NCI-H2171 (cell line): Measurements from ENCODE around the gene MTX1.
"Not testable (repeated sequence)": the region's sequence is repeated elsewhere in the genome, so short reads cannot be mapped to it uniquely, and the experiment has no call there.

Experiments
- DNase-seq: peaks from one replicate; lab custom pipeline; 2025; lab: John Stamatoyannopoulos, UW

MTX1 gene

DNA sequence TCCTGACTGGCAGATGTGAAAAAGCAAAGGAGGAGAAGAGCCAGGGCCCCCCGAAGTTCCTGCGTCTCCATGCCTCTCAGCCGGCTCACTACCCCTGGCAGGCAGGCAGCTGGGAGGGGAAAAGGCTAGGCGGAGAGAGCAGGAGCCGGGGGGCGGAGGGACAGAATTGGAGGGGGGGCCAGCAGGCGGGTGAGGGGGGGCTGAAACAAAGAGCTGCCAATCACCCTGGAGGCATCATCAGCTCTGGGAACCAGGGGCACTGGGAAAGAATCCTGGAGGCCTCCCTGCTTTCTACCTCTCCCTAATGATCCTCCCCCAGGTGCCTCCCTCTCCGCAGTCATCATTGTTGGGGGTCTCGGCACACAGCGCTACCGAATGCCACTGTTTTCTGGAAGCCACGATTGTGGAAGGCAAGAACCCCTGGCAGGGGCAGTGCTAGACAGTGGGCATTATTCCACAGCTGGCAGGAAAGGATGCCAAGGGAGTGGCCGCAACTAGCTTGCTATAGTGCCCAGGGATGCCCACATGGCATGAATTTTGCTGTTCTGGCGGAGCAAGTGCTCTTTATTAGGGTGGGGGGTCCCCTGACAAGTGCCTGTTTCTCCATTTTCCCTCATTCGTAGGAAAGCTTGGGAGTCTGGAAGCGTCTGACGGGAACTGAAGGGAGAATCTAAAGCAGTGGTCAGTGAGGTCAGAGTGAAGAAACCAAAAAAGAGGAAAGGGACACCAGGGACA lies 522 bp upstream of the MTX1 start, which contains the start of gene THBS3:
Gene THBS3 (minus strand): TSS at position 92 of the 735 bp plus-strand sequence. CDS start 21 bp downstream, at position 71.
- peak; percentile 83 for DNase-seq

DNA sequence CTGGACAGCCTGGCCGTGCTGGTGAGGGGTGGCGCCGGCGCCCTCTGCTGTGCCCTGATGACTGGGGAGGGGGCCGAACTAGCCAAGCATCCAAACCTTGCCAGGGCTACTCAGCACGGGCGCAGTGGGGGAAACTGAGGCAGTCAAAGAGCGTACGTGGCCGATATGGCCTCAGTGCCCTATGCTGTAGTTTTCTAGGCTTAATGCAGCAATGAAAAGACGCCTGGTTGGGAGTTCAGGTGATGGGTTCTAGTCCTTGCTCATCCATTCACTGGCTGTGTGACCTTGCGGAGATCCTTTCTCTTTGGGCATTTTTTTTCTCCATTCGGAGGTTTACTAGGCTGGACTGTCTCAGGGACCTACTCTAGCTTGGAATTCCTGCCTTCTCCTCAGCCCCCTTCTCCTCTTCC lies 822 bp downstream of the MTX1 start:
- no peak for DNase-seq

DNA sequence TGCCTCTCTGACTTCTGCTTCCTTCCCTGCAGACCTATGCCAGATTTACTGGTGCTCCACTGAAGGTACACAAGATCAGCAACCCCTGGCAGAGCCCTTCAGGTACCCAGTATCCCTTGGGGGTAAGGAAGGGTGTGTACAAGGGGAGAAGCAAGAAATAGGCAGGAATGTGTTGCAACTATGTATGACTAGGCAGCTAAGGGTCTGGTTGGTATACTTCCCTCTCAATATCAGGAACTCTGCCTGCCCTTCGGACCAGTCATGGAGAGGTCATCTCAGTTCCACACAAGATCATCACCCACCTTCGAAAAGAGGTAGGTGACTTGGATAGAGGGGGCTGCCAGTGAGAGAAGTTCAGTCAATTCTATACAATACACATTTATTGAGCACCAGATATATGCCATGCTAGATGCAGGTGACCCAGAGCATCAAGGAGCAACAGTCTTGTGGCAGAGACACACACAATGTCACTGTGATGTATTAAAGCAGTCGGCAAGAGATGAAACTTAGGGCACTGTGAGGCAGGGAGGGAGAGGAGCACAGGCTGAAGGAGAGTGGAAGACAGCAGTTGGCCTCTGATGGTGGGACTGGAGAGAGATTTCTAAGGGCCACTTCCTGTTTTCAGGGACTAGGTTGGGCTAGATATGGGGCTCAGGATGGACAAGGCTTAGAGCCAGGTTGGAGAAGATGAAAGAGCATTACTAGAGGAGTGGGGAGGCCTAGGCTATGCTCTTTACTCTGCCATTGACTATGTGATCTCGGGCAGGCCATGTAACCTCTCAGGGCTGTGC lies 2.0 kb downstream of the MTX1 start:
- DNase-seq, result no peak

DNA sequence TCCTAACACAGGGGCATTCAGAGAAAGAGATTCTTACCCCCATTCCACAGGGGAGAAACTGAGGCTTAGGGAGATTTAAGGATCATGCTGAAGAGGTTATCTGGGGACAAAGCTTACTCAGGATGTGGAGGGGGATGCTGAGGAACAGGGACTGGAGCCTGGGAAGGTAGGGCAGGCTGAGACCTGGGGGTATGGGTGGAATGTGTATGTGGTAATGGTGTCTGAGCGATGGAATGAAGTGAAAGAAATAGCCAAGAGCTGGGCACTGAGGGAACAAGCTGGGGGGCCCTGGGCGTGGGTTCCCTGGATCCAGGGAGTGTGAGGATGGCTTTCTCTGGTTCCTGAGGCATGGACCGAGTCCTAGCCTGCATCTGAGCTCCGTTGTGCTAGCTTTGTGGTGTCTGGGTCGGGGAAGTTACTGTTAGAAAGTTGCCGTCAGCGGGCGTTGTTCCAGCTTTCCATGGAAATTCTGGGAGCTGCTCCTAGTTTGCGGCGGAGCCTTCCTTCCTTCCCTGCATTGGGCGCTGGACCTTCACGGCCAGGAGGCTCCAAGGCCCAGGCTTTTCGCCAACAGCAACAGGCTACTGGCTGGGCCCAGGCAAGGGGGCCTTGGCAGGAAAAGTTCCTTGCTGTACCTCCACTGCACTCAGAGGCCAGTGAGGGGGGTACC lies 3.0 kb downstream of the MTX1 start:
- DNase-seq, result not testable (repeated sequence)

DNA sequence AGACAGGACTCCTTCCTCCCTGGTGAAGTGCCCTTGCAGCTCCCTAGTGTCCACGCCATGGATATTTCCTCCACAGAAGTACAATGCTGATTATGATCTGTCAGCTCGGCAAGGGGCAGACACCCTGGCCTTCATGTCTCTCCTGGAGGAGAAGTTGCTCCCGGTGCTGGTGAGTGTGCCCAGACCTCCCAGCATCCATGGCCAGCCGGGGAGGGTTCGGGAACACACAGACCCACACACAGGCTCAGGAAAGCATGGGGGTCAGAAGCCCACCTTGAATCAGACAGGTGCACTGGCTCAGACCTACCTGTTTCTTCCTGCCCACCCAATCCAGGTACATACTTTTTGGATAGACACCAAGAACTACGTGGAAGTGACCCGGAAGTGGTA lies 3.6 kb downstream of the MTX1 start:
- DNase-seq, result not testable (repeated sequence)

DNA sequence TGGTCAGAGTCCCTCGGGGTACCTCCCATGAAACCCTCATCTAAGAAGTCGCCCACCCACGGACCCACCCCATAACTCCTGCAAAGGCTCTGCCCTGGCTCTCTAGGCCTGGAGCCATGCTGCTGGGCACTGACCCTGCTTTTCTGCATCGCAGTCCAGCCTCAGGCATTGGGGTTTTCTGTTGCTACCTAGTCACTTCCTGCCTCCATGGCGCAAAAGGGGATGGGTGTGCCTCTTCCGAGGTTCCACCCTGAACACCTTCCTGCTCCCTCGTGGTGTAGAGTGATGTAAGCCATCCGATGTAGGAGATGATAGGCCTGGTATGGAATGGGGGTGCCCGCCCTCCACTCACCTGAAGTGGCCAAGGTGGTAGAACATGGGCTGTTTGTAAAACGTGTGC lies 6.2 kb downstream of the MTX1 start:
- not testable (repeated sequence) for DNase-seq

DNA sequence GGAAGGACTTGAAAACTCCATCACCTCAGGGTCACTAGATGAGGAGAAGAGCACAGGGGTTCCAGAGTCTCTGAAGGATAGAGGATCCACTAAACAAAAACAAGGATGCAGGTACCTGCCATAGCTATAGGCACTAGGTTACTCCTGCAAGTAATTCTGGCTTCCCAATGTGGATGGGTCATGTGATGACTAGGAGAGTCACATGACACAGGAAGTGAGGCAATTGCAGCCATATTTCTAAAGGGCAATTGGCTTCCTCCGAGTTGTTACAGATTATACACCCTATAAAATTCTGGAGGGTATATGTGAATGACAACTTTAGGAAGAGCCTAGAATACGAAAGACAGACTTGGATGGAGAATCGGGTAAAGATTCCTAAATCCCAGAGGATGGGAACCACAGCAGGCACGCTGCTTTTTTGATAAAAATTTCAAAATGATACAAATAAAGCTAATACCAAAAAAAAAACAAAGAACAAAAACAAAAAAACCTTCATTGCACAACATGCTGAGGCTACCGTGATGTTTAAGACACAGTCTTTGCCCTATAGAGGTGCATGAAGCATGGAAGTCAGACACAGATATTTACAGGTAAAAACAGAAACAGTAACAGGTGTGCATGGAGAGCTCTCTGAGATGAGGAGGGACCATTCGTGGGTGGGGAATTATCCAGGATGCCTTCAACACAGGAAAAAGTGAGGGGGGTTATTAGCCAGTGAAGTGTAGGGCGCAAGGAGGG lies 10.5 kb downstream of the MTX1 start:
- DNase-seq, result peak; percentile 55

DNA sequence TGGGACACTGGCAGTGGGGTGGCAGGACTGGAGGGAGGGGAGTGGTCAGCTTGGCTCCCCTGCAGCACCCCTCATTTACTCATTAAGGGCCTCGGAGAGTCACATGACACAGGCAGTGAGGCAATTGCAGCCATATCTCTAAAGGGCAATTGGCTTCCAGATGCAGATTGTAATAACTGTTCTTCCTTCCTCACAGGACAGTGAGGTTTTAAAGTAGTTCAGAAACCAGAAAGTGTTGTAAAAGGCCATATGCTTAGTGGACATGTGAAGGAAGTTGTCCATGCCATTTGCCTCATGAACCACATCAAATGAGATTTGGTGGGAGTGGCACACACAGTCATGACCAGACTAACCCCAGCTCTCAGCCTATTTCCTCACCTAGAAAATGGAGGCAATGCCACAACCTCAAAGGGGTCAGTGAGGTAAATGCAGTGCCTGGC lies 11.1 kb downstream of the MTX1 start:
- DNase-seq, result no peak

DNA sequence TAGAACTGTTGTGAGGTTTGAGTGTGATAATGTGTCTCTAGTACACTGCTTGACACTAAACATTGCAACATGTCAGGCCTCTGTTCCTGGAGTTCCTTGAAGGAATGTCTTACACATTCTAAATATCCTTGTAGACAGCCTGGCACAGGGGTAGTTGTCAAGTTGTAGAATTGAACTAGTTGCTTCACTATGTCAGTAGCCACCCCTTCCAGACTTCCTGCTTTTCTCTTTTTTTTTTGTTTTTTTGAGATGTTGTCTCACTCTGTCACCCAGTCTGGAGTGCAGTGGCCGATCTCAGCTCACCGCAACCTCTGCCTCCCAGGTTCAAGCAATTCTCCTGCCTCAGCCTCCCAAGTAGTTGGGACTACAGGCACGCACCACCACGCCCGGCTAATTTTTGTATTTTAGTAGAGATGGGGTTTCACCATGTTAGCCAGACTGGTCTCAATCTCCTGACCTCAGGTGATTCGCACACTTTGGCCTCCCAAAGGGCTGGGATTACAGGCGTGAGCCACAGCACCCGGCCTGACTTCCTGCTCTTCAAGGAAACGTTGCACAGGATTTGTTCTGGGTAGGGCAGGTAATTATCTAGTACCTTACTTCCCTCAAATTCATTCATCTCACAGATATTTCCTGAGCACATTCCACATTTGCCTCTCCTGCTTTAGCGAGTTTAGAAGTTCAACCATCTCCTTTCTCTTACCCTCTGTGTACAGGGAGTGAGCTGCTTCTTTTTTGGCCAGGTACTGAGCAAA lies 11.9 kb downstream of the MTX1 start:
- DNase-seq, result not testable (repeated sequence)

DNA sequence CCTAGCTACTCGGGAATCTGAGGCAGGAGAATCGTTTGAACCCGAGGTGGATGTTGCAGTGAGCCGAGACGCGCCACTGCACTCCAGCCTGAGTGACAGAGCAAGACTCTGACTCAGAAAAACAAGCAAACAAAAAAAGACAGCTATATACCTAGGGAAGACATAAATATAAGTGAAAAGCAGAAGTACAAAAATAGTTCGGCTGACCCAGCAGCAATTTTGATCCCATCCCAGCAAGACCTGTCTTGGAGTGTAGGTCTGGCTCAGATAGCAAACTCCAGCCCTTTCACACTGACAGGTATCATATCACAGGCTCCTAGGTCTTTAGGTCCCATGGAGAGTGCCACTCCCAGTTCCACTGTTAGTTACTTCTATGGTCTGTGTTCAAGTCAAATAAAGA lies 14.6 kb downstream of the MTX1 start:
- DNase-seq, result no peak

DNA sequence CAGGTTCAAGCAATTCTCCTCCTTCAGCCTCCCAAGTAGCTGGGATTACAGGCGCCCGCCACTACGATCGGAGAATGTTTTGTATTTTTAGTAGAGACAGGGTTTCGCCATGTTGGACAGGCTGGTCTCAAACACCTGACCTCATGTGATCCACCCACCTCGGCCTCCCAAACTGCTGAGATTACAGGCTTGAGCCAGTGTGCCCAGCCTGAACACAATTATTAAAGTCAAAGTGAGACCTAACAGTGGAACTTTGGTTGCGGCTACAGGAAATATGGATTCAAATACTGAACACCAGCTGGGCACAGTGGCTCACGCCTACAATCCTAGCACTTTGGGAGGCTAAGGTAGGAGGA lies 16.9 kb downstream of the MTX1 start:
- DNase-seq, result not testable (repeated sequence)

DNA sequence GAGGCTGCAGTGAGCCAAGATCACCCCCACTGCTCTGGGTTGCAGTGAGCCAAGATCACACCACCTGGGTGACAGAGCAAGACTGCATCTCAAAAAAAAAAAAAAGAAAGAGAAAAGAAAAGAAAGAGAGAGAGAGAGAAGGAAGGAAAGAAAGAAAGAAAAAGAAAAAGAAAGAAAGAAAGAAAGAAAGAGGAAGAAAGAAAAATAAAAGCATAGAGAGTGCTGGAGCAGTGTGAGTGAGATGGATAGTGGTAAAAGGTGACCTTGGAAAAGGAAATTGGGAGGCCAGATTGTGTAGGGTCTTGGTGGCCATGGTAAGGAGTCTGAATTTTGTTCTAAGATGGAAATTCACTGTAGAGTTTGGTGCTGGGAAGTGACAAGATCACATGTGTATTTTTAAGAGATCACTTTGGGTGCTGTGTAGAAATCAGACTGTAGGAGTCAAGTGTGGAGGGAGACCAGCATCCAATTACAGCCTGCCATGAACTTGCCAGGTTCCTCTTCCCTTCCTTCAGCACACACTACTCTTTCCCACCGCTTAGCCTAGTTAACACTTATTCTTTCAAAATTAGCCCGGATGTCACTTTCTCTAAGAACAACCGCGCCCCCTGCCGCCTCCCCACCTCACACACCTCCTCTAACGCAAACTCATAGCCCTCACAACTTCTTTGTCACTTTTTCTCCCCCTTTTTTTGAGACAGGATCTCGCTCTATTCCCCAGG lies 17.9 kb downstream of the MTX1 start:
- DNase-seq, result peak; percentile 77

DNA sequence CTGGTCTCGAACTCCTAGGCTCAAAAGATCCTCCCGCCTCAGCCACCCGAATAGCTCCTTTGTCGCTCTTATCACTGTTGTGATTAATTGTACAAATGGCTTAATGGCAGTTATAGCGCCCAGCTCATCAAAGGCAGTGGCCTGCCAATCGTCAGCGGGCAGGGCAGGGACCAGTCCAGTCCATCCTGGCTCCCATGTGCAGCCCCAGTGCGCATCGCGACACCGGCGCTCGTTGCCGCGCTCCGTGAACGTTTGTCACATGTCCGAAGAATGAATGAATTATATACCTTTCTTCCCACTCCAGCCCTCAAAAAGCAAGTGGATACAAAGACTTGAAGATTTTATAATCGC lies 18.4 kb downstream of the MTX1 start:
- DNase-seq, result peak; percentile 53

DNA sequence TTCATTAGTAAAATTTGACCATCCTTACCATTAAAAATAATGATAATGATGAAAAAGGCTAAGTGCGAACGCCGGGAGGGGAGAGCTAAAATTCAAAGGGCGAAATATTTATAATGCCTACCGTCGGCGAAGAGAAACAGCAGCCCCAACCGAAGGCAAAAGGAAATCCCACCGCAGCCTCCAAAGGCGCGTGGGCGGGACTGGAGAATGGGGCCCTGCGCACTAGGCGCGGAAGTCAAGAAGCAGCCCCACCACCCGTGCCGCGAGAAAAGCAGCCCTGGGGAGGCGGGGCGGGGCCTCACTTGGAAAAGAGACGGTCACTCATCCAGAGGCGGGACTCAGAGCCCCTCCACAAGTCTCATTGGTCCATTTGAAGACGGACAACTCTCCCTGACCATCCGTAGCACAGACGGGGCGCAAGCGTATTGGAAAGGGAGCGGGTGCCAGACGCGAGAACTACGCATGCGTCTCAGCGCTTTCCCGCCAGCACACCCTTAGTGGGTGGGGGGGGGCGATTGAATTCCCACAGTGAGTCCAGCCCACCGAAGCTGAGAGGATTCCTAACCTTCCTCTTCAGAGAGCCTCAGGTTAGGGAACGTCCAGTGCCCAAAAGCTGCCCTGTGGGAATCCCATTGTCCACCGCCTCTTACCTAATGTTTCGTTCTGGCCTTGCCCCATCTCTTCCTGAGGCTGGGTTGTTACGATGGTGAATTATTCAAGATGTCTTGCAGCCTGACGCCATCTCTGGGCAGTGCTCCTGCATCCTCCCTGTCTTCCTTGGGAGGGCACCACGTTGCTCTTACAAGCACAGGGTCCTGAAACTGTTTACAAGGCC lies 19.0 kb downstream of the MTX1 start:
- peak; percentile 98 for DNase-seq

DNA sequence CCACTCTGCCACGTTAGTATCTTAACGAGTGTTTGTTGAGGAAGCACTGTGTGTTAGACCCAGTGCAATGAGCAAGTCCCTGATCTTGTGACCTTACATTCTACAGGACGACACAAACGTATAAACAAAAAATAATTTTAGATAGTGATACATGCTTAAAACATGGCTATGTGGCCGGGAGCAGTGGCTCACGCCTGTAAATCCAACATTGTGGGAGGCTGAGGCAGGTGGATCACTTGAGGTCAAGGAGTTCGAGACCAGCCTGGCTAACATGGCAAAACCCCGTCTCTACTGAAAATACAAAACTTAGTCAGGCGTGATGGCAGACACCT lies 19.6 kb downstream of the MTX1 start:
- no peak for DNase-seq

DNA sequence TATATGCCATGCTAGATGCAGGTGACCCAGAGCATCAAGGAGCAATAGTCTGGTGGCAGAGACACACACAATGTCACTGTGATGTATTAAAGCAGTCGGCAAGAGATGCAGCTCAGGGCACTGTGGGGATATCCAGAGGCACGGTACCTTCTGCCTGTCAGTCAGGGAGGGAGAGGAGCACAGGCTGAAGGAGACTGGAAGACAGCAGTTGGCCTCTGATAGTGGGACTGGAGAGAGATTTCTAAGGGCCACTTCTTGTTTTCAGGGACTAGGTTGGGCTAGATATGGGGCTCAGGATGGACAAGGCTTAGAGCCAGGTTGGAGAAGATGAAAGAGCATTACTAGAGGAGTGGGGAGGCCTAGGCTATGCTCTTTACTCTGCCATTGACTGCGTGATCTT lies 22.8 kb downstream of the MTX1 start:
- DNase-seq, result not testable (repeated sequence)

DNA sequence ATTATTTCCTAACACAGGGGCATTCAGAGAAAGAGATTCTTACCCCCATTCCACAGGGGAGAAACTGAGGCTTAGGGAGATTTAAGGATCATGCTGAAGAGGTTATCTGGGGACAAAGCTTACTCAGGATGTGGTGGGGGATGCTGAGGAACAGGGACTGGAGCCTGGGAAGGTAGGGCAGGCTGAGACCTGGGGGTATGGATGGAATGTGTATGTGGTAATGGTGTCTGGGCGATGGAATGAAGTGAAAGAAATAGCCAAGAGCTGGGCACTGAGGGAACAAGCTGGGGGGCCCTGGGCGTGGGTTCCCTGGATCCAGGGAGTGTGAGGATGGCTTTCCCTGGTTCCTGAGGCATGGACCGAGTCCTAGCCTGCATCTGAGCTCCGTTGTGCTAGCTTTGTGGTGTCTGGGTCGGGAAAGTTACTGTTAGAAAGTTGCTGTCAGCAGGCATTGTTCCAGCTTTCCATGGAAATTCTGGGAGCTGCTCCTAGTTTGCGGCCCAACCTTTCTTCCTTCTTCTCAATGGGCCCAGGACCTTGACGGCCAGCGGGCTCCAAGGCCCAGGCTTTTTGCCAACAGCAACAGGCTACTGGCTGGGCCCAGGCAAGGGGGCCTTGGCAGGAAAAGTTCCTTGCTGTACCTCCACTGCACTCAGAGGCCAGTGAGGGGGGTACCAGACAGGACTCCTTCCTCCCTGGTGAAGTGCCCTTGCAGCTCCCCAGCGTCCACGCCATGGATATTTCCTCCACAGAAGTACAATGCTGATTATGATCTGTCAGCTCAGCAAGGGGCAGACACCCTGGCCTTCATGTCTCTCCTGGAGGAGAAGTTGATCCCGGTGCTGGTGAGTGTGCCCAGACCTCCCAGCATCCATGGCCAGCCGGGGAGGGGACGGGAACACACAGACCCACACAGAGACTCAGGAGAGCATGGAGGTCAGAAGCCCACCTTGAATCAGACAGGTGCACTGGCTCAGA lies 23.8 kb downstream of the MTX1 start:
- DNase-seq, result not testable (repeated sequence)

DNA sequence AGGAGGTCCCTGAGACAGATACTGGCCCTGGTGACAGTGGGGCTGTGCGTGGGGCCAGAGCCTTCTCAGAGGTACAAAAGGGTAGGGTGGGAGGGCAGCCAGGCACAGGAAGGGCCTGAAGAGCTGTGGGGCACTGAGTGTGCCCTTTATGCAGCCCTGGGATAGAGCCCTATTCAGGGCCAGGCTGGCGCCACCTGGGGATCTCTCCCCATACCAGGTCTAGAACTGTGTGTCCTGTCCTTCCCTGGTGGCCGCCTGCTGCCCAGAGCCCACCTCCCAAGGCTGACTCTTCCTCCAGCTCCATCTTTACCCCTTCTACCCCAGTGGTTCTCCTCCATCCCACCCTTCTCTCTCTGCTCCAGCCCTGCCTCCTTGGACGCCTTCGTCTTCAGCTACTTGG lies 25.0 kb downstream of the MTX1 start:
- DNase-seq, result not testable (repeated sequence)

DNA sequence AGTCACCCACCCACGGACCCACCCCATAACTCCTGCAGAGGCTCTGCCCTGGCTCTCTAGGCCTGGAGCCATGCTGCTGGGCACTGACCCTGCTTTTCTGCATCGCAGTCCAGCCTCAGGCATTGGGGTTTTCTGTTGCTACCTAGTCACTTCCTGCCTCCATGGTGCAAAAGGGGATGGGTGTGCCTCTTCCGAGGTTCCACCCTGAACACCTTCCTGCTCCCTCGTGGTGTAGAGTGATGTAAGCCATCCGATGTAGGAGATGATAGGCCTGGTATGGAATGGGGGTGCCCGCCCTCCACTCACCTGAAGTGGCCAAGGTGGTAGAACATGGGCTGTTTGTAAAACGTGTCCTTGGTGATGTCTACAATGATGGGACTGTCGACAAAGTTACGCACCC lies 26.9 kb downstream of the MTX1 start:
- not testable (repeated sequence) for DNase-seq
